H1 (cell line): ENCODE data around the gene RPS19. TPM values are rescaled to one million over a fixed set of nuclear protein-coding genes. Genes with fewer than 3 reads are reported as not detected.

Experiments used
- CREB1 ChIP-seq: IDR thresholded peaks from 2 replicates; pipeline ENCODE4 v1.6.1; 2012; ENCODE audit warnings: inconsistent platforms
- GABPA ChIP-seq: IDR thresholded peaks from 2 replicates; pipeline ENCODE4 v1.6.1; 2011; ENCODE audit warnings: mild to moderate bottlenecking, low read length, moderate library complexity, borderline replicate concordance; ENCODE audit not compliant: insufficient read depth
- RNF2 ChIP-seq: fragments of 200-900, 300-1000 bp; sonication (generic); IDR thresholded peaks from 2 replicates; pipeline ENCODE4 v1.7.1; 2016; ENCODE audit warnings: borderline replicate concordance, low read depth, mild to moderate bottlenecking, antibody characterized with exemption, low read length; ENCODE audit not compliant: poor library complexity, severe bottlenecking; ENCODE audit errors: missing control alignments
- RXRA ChIP-seq: IDR thresholded peaks from 2 replicates; pipeline ENCODE4 v1.6.1; 2011; ENCODE audit warnings: low read depth, mild to moderate bottlenecking, low read length, moderate library complexity; ENCODE audit not compliant: insufficient read depth
- SIN3A ChIP-seq, 2 experiments: IDR thresholded peaks in 1 of 2; conservative IDR thresholded peaks in 1 of 2; 2 replicates each; pipeline ENCODE4 v1.6.1; 2011 to 2012; ENCODE audit warnings: low read length in 2 of 2, improper control_type of control experiment in 1 of 2, low read depth in 1 of 2, mild to moderate bottlenecking in 1 of 2
- SRF ChIP-seq: IDR thresholded peaks from 2 replicates; pipeline ENCODE4 v1.6.1; 2011; ENCODE audit warnings: mild to moderate bottlenecking, low read depth, low read length, moderate library complexity
- TCF12 ChIP-seq: IDR thresholded peaks from 2 replicates; pipeline ENCODE4 v1.6.1; 2011; ENCODE audit warnings: low read depth, mild to moderate bottlenecking, low read length
- polyA plus RNA-seq, 7 experiments: library from polyadenylated mRNA; depleted of rRNA in 3 of 7; stranded (reverse) in 5 of 7; unstranded in 2 of 7; fragments of >200 nt in 5 of 7; fragments of 200-250 nt in 2 of 7; gene quantifications; 1 replicate in 5 of 7; 2 replicates in 1 of 7; 4 replicates in 1 of 7; pipeline versions ENCODE4 v1.2.1 to v1.2.3, GENCODE V29; 2011 to 2013; ENCODE audit warnings: missing spikeins in 2 of 7, mixed read lengths in 2 of 7
- total RNA-seq: library from RNA; stranded (reverse); fragmentation: NEBNext Ultra II Directional; extraction: Animal tissue kit (Norgen Biotek cat#: 25700); gene quantifications from 2 replicates; pipeline ENCODE4 v1.2.1, GENCODE V29; 2021
- TF ChIP-seq, protein P1 (sequence below): IDR thresholded peaks from 2 replicates; pipeline ENCODE4 v1.6.1; 2012; ENCODE audit warnings: low read length, inconsistent platforms

Gene RPS19
- total and polyA plus RNA-seq, 2 of the 8 experiments (the other 6 are each of a cell fraction or from before 2014, with no cell fraction given) = 2,817 to 5,751 TPM

DNA sequence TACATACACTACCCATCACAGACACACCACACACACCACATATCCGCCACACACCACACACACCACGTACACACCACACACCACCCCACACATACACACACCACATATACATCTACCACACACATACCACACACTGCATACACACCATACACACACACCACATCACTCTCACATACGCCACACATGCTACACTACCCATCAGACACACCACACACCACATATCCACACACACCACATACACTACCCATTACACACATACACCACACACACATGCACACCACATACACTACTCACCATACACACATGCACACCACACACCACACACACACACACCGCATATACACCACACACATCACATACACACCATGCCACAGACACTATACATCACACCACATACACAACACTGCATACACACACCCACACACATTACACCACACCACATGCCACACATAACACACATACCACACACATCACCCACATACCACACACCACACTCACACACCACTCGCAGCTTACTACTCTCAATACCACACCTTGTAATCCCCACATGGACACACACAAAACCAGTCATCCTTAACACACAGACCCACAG is 58.7 kb downstream of the RPS19 start (continued):
- TF ChIP-seq, protein P1, sequence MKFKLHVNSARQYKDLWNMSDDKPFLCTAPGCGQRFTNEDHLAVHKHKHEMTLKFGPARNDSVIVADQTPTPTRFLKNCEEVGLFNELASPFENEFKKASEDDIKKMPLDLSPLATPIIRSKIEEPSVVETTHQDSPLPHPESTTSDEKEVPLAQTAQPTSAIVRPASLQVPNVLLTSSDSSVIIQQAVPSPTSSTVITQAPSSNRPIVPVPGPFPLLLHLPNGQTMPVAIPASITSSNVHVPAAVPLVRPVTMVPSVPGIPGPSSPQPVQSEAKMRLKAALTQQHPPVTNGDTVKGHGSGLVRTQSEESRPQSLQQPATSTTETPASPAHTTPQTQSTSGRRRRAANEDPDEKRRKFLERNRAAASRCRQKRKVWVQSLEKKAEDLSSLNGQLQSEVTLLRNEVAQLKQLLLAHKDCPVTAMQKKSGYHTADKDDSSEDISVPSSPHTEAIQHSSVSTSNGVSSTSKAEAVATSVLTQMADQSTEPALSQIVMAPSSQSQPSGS = no peak
- no peak for TF ChIP-seq GABPA
- TF ChIP-seq CREB1 = no peak
- TF ChIP-seq SRF = no peak
- TF ChIP-seq RNF2 = no peak
- TF ChIP-seq SIN3A (conservative IDR thresholded peaks at IDR 0.05 in 1 of 2, IDR thresholded peaks at IDR 0.05 in 1 of 2; ENCODE audit: low read depth in 1 of 2, low read length in 2 of 2) = no peak
- TF ChIP-seq RXRA = no peak
- no peak for TF ChIP-seq TCF12
